8988T (cell line): ENCODE results near the gene RFTN1.

Experiments
- DNase-seq: peaks from one replicate; pipeline ENCODE4 v3.0.0; 2011

The RFTN1 gene

DNA sequence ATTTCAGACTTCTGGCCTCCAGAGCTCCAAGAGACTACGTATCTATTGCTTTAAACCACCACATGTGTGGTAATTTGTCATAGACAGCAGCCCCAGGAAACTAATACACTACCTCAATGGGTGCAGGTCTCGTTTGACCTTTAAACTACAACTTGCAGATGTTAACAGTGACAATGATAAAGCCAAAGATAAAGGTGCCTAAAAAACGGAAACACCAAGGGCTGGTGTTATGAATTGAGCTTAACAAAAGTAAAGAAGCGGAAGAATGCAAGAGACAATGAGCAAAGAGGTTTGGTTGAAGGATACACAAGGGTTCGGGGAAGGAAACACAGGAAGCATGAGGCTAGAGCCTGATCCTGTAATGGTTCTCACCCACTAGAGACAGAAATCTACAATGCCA is 50.8 kb downstream of the RFTN1 start:
- no peak for DNase-seq

DNA sequence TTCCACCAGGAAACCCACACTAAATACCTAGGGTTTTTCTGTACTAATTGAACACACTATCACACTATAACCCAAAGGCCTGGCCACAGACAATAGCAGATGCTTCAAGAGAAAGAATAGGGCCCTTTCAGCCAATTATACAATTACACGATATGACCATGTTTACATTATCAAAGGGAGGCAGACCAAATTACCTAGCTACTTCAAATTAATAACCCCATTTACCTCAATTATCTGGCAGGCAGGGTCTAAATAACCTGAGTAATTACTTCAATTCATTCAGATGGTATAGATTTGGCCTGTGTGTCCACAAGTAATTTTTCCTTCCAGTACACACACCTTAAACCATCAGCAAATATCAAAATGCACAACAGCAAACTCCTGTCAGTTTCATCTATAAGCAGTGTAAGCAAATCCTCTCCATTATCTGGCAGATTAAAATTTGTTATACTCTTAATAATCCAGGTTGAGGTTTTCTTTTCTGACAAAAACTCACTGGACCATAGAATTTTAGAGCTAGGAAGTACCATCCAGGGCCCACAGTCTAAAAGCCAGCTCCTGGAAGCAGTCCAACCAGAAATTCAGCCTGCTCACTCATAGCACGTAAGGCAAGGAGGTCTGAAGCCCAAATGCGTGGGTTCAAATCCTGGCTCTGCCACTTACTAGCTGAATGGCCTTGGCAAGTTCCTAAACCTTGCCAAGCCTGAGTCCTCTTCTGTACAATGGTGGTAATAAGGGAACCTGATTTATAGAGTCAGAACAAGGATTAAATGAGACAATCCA is 51.8 kb downstream of the RFTN1 start:
- DNase-seq, result no peak

DNA sequence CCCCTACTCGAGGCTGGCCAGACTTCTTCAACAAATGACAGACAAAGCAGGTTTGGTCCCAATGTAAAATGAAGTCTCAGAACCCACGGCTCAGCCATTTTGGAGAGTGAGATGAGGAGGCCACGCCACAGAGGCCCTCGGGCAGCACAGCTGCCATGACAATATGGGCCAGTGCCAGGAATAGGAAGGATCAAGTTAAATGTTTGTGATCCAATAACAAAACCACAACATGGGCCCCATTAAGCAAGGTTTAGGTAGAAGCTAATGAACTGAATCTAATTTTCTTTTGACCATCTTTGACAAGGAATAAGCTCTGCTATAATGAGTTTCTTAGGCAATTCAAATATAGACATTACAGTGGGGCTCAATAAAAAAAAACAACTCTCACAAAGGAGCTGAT is 52.6 kb downstream of the RFTN1 start:
- DNase-seq, result no peak

DNA sequence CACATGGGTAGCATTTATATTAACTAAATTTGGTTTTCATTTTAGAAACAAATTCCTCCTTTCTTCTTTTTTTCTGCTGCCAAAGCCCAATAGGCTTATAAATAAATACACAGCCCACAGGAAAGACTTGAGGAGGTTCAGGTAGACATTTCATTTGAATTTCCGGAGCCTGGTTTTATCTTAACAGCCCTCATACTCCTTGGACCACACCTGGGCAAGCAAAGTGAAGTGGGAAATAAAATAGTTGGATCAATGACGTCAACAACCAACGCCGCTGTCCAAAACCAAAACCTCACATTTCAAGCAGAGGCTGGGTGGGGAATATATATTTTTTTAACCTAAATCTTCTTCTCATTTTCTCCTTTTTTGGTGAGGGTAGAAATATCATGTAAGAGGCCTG is 53.2 kb downstream of the RFTN1 start:
- DNase-seq, result no peak

DNA sequence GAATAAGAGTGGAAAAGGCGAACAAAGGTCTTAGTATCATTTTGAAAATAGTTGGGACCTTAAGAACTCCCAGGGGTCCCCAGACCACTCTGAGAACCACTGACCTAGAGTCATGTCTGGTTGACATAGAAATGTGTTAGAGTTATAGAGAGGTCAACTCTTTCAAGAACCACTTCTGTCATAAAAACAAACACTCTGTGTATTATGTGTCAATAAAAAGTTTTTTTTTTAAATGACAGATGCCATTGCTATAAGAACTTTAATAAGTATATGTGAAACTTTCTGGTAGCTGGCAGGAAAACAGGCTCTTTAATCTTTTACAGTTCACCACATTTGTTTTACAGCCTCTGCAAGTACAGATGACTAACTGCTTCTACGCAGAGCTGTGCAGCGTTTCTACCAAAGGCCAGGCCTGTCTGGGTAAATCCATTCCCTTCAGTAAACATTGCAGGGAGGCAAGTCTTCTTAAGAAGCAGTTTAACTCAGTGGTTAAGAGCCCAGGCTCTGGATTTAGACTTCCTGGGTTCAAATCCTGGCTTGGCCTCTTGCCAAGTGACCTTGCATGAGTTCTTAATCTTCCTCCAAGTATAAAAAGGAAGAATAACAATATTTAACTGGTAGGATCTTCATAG is 56.6 kb downstream of the RFTN1 start:
- no peak for DNase-seq

DNA sequence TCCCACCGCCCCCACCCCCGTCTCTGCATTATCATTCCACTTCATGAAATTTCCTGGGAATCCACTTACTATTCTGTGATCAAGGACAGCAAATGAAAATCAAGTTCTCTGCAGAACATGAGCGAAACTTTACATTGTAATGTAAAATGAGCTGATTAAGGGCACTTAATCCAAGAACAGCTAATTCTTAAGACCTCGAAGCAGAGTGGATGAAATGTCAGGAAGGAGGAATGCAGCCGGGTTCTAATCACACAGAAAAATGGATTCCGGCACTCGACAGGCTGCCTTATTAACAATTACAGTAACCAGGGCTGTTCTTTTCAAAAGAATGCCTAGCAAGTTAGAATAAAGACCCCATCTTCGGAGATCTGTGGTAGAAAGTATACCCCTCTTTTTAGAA is 57.5 kb downstream of the RFTN1 start:
- no peak for DNase-seq

DNA sequence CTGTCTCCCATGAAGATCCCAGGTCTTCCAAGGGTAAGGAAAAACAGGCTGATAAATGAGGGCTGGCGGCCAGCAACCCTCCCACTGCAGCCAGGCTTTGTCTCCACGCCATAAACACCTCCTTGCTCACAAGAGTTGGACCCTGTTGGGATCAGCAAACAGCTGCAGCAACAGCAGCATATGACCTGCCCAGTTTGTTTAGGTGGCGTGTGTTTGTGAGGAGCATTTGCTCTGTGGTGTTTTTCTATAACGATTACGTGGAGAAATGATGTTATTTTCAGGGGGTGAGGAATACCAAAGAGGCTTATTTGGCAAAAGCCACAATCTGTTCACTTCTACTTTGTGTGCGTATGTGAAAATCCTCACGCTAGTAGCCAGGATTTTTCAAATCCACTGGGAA is 58.5 kb downstream of the RFTN1 start:
- DNase-seq, result no peak

DNA sequence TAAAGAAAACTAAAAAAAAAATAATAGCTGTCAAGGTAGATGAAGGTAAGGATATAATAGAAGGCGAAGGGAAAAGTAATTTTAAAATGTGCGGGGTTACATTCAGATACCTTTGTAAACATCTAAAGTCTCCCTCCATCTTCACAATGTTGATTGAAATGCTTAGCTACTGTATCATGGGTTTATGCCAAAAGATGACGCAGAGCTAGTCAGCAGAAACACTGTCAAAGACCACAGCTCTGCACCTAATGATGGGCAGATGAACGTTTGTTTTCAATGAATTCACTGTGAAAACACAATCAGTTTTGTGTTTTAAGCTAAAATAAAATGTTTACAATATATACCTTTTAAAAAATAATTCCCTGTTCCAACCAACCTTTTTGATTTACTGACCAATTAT is 61.2 kb downstream of the RFTN1 start:
- no peak for DNase-seq

DNA sequence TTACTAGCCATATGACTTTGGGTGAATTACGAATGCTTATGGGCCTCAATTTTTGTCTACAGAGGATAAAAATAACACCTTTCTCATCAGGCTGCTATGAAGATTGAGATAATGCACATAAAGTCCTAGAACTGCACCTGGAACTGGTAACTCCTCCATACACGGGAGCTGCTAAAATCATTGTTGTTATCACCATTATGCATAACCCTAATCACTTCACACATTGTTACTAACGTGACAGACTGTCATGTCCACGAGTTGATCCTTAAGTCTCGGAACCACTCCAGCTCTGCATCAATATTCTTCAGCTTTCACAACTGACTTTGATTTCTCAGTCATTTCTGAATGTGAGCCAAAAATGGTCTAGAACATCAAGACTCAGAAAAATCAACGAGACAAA is 64.1 kb downstream of the RFTN1 start:
- DNase-seq, result no peak

DNA sequence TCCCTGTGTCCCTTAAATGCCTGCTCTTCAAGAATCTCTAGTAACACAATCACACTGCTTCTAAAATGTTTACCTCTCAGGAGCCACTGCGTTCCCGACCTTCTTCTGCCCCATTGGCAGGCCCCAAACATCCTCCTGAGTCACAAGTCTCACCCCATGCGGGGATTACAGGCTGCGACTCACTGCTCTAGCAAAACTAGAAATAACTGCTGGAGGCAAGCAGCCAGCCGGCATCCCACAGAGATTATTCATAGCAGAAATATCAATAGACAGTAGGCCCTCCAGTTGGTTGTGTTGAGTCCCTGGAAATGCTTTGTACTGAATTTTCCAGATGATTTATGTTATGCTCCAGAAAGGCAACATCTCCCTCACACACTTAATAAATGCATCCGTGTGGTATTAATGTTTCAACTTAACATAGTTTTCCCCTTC is 64.8 kb downstream of the RFTN1 start:
- DNase-seq, result no peak

DNA sequence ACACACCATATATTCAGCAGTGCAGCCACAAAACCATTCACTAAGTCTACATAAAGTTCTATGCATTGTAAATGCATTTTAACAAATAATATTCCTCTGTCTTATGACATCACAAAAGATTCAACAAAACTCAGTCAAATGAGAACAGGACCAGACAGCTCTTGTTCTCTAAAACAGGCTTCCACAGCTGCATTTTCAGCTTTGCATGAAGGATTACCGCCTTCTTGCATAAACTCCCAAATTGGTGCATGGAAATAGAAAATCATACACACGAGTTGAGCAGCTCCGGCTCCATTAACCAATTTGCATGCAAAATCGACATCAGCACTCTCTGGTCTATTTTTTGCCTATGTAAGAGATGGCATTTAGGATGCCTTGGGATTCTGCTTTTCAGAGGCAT is 66.4 kb downstream of the RFTN1 start:
- no peak for DNase-seq

DNA sequence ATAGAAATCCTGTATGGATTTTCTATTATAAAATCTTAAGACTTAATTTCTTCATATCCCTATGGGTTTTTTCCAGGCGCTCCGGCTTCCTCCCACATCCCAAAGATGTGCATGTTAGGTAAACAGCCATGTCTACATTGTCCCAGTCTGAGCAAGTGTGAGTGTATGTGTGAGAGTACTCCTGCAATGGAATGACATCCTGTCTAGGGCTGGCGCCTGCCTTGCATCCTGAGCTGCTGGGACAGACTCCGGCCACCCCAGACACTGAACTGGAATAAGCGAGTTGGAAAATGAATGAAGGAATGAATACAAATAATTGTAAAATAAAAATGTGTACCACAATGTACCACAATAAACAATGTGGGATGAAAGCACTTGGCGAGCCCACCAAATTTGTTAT is 69.2 kb downstream of the RFTN1 start:
- no peak for DNase-seq

DNA sequence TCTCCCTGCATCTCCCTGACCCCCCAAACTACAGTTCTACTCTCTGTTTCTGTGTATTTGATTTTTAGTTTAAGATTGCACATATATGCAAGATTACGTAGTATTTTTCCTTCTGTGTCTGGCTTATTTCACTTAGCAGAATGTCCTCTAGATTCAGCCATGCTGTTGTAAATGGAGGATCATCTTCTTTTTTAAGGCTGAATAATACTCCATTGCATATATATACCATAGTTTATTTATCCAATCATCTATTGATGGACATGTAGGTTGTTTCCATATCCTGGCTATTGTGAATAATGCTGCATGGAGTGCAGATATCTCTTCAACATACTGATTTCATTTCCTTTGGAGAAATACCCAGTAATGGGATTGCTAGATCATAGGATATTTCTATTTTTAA is 70.8 kb downstream of the RFTN1 start:
- DNase-seq, result no peak

DNA sequence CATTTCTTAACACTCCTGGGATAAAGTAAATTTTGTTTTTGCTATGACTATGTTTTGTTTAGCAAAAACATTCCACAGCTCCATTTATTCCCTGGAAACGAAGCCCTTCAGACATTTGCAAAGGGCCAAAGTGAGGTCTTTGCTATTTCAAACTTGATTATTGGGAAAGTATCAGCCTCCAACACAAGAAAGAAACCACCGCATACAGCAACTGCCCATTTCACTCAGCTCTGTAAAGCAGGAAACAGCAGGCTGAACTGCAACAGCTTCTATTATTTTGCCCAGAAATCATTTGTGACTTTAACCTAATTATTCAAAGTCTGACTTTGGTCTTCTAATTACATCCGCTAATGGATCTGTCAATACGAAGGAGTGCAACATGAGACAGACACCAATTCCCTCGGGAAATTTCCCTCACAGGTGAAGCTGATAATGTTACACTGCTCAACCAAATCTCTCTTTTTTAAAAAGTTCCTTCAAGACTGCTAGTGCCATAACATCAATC is 72.1 kb downstream of the RFTN1 start:
- DNase-seq, result no peak

DNA sequence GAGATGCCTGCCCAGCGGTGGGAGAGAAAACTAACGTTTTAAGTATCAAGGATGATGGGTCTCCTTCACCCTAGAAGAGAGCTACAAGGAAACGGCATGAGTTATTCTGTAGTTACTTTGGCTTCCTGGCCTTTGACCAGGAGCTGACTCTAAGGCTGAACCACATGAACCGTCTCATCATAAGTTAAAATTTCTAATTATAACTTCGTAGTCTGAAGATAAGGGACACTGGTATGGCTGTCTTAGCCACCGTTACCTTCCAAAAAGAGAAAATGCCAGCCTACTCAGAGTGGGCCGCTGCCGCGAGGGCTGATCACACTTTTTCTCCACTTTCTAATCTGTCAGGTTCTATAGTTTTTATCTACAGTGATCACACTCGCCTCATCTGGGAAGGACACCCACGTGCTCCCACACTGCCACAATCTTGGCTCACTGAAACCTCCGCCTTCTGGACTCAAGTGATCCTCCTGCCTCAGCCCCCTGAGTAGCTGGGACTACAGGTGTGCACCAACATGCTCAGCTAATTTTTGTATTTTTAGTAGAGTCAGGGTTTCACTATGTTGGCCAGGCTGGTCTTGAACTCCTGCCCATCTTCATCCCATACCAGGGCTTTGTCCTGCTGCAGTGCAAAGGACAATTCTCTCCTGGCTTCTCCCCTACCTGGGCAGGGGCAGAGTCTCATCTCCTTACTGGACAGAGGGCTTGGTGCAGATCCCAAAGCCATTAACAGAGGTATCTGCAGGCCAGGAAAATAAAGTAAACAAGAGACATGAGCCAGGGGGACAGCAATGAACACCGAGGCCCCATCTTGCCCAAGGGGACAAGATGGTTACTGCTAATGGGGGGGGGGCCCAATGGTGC is 73.4 kb downstream of the RFTN1 start:
- DNase-seq, result no peak

DNA sequence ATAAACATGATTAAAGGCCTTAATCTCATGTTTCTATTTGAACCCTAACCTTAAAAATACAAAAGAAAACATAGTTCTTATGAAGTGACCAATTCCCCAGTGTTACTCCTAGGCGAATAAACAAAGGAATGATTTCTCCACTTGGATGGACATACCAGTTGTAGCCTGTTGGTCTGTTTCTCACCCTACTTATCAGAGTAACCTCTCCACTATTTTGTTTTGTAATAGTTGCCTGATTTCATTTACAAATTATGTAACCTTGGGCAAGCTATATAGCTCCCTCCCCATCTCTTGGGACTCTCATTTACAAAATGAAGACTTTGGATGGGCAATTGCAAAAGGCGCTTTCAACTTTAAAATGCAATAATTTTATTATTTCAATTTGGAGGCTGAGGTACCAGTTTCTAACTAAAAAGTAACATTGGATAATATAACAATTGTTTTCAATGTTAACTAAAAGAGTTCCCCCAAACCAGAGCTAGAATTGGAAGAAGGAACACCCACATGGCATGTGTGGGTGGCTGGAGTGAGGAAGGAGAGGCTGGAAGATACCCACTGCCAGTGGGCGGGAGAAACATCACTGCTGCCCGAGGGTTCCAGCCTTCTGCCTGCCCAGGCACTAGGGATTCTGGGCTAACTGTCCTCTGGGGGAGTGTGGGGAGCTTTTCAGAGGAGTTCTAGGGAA is 74.2 kb downstream of the RFTN1 start:
- no peak for DNase-seq

DNA sequence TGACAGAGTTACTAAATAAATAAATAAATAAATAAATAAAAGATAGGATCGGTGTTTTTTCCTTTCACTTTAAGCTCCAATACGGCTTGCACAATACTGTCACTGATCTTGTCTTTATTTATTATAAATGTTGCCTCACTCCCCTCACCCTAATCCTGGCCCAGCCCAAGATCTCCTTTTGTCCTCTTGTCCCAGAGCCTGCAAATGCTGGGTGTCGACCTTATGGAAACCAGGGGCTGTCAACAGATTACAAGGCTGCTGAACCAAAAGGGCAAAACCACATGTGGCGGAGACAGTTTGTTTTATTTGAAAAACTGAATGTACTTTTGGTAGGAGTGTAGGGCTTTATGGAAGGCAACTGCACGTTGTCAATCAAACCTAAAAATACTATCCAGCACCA is 75.9 kb downstream of the RFTN1 start:
- no peak for DNase-seq

DNA sequence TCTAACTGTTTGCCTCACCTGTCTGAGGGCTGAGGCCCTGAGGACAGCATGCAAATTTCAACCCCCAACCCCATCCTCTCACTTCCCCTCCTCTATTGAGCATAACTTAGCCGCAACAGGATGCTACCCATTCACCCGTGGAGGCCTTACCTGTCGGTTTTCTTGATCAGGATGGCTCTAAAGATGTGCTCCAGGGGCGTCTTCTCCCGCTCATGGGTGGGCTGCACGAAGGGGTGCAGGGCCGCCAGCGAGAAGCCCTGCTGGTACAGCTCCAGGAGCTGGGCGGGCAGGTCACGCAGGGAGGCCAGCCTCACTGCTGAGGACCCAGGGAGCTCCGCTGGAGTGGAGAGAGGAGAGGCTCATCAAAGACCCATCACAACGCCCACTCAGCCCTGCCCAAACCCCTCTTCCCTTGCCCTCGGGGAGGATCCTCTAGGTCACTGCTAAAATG is 79.8 kb downstream of the RFTN1 start:
- DNase-seq, result no peak

DNA sequence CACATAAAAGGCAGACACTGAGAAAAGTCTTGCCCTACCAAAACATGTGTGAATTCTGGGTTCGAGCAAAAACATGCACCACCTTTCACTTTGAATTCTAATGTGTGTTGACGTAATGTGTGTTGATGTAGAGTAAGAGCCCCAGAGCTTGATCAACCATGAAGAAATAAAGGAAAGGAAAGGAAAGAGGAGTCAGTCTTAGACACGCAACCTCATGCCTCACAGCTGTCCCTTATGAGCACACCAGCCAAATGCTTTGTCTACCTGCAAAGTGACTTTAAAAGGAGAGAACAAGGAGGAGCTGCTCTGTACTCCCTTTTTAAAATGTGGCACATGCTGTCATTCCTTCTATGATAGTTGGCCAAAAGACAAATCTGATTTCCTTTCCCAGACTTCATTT is 80.8 kb downstream of the RFTN1 start:
- DNase-seq, result no peak

DNA sequence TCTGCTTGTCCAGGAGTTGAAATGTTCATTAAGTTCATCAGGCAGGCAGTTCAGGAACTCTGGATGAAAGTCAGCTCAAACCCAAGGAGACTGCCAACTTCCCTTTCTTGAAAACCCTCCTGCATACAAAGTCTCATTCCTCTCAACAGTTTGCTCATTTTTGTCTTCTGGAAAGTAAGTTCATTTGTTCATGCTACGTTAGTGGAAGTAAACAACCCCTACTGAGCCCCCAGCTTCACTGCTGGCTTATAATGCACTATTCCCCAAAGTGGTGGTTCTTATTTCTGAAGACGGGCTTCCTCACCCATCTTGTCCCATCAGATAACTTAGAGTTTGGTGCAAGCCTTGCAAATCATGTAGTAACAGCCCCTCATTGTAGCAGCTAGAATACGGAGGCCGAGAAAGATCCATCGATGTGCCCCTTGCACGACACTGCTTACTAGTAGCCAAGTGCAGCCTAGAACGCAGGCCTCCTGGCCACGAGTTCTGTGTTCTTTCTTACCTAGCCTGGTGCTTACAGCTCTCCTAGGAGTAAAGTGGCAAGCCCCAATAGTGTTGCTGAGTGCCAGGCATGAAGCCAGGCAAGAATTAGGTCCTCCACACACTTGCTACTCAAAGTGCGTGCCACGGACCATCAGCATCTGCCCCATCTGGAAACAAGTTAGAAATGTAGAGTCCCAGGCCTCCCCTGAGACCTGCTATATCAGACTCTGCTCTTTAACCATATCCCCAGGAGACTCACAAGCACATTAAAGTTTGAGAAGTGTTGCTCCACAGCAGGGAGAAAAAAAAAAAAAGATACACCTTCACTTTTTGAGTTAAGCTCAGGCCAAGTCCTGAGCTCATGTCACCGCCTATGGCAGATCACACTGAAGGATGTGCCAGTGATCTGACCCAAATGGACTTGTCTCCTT is 82.5 kb downstream of the RFTN1 start:
- no peak for DNase-seq

DNA sequence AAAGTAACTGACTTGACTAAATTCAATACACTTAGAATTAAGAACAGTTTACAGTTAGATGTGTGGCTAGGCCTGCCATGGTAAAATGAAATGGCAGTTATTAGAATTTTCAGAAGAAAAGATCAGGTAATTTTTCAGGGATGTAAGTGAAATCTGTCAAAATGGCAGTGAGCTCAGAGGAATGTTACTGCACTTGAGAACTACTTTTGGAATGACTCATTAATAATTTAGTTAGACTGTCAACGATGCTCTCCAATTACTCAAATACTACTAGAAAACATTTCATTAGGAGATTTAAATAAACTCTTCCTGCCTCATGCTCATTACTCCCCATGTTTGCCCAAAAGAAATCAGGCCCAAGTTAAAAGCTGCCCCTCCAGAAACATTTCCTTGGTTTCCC is 84.4 kb downstream of the RFTN1 start:
- no peak for DNase-seq

DNA sequence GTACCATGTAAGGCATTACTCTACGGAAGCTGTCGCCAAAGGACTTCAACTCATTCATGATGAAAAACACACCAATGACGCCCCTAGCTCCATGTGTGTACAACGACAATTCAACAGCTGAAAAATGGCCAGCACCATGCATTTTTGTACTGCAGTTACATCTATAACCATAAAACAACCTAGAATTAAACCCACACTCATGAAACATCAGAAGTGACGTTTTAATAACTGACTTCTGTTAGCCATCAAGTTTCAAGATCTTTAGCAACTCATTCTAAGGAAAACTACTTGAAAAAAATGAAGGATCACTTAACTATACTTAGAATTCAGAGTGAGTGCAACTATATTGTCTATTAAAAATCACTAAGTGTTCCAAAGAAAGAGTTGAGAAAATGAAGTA is 84.9 kb downstream of the RFTN1 start:
- DNase-seq, result no peak
